Hematopoietic multipotent progenitor cell treated with erythropoietin and hydrocortisone succinate and interleukin-3 and kit ligand, for 17 days (in vitro differentiated cells): Measurements from ENCODE around the gene PRPH.
"Not testable (repeated sequence)": the region's sequence is repeated elsewhere in the genome, so short reads cannot be mapped to it uniquely, and the experiment has no call there.

Experiments
- DNase-seq: peaks from one replicate; pipeline ENCODE4 v3.0.0-alpha.2; 2015; ENCODE audit warnings: low spot score

Gene PRPH

DNA sequence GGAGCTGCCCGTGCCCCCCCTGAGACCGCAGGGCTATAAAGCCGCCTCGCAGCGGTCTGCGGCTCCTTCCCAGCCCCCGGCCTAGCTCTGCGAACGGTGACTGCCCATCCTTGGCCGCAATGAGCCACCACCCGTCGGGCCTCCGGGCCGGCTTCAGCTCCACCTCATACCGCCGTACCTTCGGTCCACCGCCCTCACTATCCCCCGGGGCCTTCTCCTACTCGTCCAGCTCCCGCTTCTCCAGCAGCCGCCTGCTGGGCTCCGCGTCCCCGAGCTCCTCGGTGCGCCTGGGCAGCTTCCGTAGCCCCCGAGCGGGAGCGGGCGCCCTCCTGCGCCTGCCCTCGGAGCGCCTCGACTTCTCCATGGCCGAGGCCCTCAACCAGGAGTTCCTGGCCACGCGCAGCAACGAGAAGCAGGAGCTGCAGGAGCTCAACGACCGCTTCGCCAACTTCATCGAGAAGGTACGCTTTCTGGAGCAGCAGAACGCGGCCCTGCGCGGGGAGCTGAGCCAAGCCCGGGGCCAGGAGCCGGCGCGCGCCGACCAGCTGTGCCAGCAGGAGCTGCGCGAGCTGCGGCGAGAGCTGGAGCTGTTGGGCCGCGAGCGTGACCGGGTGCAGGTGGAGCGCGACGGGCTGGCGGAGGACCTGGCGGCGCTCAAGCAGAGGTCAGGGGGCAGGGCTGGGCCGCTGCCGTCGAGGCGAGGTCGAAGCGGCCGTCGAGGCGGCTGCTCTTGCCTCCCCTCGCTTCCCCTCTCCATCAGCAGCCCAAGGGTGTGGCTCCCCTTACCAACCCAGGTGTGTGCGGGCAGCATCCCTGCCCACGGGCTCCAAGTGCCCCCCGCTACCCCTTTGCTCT is at the start of gene PRPH:
Gene PRPH, plus strand, starts transcription at position 66 of the 855 bp plus-strand sequence. Its CDS starts 54 bp downstream, at position 120.
- DNase-seq, result no peak

DNA sequence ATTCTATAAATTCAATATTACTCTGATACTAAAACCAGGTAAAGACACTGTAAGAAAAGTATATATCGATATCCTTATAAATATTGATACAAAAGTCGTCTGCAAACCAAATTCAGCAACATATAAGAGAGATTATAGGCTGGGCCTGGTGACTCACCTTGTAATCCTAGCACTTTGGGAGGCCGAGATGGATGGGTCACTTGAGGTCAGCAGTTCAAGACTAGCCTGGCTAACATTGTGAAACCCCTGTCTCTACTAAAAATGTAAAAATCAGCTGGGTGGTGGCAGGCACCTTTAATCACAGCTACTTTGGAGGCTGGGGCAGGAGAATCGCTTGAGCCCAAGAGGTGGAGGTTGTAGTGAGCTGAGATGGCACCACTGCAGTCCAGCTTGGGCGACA is 43.6 kb upstream of the PRPH start:
- no peak for DNase-seq

DNA sequence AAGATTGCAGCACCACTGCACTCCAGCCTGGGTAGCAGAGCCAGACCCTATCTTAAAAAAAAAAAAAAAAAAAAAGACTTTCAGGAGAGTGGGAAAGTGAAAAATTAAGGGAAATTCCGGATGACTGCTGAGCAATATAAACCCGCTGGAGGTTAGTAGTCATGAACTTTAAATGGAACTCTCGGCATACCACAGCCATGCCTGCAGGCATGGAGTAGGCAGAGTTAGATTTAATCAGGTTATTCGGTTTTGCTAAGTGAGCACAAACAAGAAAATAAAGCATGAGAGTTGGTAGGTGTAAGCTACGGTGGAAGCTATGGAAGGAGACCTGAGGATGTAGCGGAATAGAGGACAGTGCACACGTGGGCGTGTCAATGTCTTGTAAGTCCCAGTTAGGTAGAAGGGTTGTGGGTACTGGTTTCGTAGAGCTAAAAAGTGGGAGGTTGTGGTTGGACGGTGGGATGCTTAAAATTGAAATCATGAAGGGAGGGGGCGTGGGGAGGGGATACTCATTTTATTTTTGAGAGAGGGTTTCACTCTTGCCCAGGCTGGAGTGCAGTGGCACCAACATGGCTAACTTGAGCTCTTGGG is 41.8 kb upstream of the PRPH start:
- no peak for DNase-seq

DNA sequence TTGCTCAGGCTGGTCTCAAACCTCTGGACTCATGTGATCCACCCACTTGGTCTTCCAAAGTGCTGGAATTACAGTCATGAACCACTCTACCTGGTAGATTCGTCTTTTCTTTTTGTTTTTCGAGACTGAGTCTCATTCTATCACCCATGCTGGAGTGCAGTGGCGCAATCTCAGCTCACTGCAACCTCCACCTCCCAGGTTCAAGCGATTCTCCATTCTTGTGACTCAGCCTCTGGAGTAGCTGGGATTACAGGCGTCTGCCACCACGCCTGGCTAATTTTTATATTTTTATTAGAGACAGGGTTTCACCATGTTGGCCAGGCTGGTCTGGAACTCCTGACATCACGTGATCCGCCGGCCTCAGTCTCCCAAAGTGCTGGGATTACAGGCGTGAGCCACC is 39.5 kb upstream of the PRPH start:
- DNase-seq, result not testable (repeated sequence)

DNA sequence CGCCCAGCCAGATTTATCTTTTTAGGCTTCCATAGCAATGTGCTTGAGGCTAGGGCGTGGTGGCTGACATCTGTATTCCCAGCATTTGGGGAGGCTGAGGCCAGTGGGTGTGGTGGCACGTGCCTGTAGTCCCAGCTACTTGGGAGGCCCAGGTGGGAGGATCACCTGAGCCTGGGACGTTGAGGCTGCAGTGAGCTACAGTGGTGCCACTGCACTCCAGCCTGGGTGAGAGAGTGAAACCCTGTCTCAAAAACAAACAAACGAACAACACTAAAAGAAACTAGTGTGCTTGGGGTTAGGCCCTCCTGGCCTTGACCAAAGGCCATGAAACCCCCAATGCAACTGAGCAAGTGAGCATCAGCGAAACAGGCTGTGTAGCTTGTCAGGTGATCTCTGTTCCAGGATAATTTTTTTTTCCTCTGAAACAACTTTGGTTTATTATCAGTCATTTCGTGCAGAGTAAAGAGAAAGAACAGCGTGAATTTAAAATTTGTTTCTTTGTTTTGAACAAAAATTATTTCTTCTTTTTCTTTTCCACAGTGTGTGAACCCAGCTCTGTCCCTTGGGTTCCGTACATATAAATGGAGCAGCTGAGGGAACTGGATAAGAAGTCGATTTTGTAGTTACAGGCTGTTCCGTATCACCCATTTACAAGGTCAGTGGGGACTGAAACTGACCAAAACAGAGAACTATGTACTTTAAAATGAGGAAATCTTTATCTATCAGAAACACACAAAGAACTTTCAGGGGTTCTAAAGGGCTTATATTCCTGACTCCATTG is 38.9 kb upstream of the PRPH start:
- no peak for DNase-seq

DNA sequence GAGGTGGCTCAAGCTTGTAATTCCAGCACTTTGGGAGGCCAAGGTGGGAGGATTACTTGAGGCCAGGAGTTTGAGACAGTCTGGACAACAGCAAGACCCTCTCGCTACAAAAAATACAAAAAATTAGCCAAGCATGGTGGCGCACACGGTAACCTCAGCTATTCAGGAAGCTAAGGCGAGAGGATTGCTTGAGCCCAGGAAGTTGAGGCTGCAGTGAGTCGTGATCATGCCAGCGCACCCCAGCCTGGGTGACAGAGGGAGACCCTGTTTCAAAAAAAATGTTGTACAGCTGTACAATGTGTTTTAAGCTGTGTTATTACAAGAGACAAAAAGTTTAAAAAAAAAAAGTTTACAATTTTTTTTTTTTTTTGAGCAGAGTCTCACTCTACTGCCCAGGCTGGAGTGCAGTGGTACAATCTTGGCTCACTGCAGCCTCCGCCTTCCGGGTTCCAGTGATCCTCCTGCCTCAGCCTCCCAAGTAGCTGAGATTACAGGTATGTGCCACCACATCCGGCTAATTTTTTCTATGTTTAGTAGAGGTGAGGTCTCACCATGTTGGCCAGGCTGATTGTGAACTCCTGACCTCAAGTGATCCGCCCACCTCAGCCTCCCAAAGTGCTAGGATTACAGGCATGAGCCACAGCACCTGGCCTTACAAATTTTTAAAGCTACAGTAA is 37.3 kb upstream of the PRPH start:
- not testable (repeated sequence) for DNase-seq

DNA sequence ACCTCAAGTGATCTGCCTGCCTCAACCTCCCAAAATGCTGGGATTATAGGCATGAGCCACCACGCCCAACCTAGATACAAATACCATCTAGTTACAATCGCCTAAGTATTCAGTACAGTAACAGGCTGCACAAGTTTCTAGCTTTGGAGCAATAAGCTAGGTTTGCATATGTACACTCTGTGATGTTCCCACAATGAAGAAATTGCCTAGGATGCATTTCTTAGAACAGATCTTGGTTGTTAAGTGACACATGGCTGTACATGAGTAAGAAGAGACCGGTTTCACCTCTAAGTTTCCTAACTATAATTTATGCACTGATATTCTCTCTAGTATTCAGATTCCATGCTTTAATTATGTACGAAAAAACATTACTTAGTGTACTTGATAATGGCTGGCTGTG is 35.5 kb upstream of the PRPH start:
- DNase-seq, result no peak

DNA sequence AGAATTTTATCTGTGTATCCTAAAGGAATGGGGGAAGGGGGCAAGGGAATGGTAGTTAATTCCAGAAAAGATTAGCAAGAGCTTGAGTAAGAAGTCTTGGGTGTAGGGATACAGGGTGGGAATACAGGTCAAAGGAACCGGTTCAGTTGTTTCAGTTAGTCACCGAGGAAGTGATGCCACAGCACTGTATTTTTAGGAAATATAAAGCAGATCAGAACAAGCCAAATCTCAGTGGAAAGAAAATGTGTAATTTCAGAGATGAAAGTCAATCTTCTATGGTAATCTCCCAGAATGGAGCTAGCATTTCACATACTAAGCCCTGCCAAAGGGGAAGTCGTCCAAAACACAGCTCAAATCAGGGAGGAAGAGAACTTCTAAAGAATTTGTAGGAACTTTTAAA is 34.8 kb upstream of the PRPH start:
- DNase-seq, result no peak

DNA sequence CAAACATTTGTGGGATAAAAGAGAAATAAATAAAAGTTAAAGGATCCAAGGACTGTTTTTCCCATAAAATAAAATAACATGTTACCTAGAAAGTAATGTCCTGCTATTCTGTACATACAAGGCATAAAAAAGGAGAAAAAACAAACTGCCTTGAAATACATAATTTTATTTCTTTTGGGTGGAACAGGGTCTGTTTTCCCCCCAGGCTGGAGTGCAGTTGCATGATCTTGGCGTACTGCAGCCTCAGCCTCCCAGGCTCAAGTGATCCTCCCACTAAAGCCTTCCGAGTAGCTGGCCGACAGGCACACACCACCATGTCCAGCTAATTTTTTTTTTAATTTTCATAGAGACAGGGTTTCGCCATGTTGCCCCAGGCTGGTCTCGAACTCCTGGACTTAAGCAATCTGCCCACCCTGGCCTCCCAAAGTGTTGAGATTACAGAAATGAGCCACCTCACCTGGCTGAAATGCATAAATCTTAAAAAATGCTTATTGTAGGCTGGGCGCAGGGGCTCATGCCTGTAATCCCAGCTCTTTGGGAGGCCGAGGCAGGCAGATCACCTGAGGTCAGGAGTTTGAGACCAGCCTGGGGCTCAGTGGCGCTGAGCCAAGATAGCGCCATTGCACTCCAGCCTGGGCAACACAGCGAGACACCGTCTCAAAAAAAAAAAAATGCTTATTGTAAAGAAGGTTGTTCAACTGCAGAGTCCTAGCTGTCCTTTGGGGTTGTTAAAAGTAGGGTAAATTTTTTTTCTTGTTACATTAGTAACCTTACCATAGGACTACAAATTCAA is 34.2 kb upstream of the PRPH start:
- DNase-seq, result no peak

DNA sequence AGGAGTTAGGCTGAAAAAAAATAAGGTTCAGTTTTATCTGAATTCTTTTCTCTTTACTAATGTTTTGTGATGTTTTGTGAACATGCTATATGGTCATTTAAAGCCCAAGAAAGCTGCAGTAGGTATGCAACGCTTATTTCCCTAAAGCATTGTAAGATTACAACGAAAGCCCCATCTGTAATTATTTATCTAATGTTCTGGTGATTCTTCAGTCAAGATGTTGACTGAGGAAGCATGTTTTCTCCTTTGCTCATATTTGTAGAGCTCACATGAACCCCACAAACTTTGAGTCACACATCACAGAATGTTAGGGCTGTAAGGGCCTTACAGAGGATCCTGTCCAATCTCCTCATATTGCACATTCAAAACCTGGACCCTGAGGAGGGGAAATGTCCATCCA is 33.2 kb upstream of the PRPH start:
- DNase-seq, result no peak

DNA sequence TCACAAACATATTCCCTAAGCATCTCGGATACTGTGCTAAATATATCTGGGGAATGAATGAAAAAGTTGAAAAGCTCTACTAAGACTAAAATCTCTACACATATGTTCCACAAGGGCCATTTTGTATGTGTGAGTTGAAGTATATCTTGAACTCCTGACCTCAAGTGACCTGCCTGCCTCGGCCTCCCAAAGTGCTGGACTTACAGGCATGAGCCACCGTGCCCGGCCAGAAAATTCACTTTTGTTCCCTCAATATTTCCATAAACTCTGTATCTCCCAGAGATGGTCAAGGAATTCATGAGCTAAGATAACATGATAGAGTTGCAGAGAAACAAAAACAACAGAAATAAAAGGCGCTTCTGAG is 31.6 kb upstream of the PRPH start:
- no peak for DNase-seq

DNA sequence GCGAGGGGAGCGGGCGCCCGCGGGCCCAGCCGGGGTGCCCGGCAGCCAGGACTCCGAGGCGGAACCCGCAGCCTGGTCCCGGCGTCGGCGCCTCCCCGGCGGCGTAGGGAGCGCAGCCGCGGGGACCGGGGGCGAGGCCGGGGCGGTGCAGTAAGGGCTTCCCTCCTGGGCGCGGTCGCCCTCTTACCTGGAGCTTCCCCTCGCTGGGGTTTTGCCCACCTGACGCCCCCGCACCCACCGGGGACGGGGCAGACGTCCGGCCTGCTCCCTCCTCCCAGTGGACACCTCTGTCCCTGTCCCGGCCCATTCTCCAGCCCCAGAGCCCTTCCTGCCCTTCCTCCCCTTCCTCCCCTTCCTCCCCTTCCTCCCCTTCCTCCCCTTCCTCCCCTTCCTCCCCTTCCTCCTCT is 30.5 kb upstream of the PRPH start:
- DNase-seq, result no peak

DNA sequence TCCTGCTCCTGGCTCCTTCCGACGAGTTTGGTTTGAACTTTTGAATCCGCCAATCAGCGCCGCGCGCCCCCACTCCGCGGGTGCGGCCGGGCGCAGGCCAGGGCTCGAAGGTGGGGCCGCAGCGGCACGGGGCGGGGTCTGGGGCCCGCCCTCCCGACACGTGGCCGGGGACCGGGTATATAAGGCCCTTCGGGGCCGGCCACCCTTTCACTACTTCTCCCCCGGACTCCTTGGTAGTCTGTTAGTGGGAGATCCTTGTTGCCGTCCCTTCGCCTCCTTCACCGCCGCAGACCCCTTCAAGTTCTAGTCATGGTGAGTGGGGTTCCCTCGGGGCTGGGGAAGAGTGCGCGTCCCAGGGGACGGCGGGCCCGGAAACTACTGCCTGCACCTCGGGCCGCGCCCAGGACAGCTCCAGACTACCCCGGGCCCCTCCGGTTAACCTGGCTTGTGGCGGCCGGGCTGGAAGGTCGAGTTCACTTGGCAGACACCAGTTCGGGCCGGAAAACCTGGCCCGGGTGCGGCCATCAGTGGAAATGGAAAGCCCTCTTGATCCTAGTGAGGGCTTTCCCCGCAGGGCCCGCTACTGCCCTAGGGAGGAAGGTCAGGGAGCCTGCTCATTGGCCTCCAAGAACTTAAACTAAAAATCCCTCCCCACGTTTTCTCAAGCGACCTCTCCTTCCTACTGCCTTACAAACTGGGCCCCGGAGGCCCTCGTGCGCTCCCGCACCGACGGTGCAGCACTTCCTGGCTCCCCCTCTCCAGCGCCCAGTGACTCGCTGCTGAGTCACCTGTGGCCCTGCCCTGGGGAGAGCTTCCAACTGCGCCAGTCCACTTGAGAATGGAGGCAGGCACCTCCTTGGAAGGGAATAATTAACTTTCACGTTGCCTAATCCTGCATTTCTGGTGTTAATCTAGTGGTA is 29.8 kb upstream of the PRPH start, which contains the start of gene TUBA1C:
Gene TUBA1C, plus strand, starts transcription at position 210 of the 920 bp plus-strand sequence. Its CDS starts 100 bp downstream, at position 310.
- peak; percentile 90 for DNase-seq

DNA sequence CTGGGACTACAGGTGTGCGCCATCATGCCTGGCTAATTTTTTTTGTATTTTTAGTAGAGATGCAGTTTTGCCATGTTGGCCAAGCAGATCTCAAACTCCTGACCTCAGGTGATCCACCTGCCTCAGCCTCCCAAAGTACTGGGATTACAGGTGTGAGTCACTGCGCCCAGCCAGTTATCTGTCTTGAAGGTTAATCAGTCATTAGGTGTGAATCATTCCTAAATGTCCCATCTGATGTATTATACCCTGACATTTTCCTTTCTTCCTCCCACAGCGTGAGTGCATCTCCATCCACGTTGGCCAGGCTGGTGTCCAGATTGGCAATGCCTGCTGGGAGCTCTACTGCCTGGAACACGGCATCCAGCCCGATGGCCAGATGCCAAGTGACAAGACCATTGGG is 25.8 kb upstream of the PRPH start:
- DNase-seq, result not testable (repeated sequence)

DNA sequence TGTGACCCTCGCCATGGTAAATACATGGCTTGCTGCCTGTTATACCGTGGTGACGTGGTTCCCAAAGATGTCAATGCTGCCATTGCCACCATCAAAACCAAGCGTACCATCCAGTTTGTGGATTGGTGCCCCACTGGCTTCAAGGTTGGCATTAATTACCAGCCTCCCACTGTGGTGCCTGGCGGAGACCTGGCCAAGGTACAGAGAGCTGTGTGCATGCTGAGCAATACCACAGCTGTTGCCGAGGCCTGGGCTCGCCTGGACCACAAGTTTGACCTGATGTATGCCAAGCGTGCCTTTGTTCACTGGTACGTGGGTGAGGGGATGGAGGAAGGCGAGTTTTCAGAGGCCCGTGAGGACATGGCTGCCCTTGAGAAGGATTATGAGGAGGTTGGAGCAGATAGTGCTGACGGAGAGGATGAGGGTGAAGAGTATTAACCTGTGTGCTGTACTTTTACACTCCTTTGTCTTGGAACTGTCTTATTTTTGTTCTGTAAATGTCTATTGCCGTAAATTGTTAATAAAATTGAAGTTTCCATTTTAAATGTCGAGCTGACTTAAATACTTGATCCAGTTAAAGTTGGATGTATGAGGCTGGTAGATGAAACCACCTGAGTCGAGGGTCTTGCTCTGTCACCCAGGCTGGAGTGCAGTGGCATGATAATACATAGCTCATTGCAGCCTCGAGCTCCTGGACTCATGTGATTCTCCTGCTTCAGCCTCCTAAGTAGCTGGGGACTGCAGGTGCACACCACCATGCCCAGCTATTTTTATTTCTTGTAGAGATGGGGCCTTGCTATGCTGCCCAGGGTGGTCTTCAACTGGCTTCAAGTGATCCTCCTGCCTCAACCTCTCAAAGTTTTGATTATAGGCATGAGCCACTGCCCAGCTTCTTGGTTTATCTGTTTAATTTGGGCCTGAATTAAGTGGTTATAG is 21.9 kb upstream of the PRPH start:
- DNase-seq, result no peak

DNA sequence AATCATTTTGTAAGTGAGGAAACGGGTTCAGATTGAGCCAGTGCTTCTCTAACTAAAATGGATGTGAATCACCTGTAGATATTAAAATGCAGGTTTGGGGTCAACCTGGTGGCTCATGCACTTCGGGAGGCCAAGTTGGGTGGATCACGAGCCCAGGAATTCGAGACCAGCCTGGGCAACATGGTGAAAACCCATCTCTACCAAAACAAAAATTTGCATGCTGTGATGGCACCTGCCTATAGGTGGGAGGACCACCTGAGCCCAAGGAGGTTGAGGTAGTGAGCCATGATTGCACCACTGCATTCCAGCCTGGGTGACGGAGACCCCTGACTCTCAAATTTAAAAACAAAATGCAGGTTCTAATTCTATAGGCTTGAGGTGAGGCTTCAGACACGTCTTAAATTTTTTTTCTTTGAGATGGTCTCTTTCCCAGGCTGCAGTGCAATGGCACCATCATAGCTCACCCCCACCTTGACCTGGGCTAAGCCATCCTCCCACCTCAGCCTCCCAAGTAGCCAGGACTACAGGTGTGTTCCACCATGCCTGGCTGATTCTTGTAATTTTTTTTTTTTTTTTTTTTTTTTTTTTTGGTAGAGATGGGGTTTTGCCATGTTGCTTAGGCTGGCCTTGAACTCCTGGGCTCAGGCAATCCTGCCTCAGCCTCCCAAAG is 21.1 kb upstream of the PRPH start:
- no peak for DNase-seq

DNA sequence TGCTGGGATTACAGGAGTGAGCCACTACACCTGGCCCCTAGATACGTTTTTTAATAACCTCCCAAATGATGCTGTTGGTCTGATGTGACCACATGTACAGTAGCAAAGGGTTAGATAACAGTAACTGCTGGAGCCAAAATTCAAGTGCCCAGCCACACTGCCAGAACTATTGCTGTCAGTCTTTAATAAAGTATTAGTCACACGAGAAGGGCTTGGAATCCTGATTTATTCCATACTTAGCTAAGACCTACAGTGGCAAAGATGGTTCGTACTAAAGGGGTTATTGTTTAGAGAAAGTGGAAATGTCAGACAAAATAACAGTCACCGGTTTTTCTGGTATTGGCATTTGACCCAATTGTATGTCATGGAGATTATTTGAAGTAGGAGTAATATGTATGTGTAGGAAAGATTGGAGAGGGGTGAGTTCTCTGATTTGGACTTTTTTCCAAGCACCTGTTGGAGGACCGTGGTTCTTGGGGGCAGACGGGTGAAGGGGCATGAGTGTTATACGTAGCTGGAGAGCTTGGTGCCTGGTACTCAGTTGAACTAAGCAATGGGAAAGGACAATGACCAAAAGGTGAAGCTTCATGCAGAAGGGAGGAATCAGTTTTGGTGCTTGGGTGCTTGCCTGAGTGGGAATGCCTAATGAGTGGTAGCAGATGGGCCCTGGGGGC is 20.4 kb upstream of the PRPH start:
- DNase-seq, result no peak
